T follicular helper cell (primary cell): ENCODE results near the gene OR10A6.

ENCODE experiments used
- DNase-seq: peaks from one replicate; pipeline ENCODE4 v3.0.0-alpha.2; 2020; ENCODE audit warnings: low read depth

The OR10A6 gene

GRCh38 chr11:7909585-7910285 is 21.3 kb downstream of the OR10A6 start:
- DNase-seq: no peak

GRCh38 chr11:7907121-7907520 is 23.9 kb downstream of the OR10A6 start:
- no peak for DNase-seq

GRCh38 chr11:7906481-7906880 is 24.6 kb downstream of the OR10A6 start:
- DNase-seq: no peak

GRCh38 chr11:7905961-7906429 is 25.1 kb downstream of the OR10A6 start:
- DNase-seq: no peak

- DNase-seq: no peak
Observed at GRCh38 chr11:7905549-7905948, 25.5 kb downstream of the OR10A6 start.

DNA sequence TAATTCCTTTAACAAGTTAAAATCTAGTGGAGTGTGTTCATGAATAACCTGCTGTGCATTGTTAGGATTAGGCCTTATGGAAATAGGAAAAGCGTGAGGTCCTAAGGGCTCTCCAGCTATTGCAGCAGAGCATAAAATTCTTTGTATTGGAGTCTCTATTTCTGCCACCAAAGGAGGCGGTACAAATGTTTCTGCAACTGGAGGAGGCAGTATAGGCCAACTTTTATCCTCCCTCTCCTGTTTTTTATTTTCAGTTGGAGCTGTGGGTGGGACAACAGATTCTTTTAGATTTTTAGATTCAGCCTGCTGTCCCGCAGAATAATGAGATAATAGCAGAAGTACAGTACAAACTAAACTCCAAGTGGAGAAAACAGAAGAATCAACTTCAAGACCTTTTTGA is 26.2 kb downstream of the OR10A6 start:
- DNase-seq: no peak

GRCh38 chr11:7903940-7904339 is 27.1 kb downstream of the OR10A6 start:
- DNase-seq: no peak

DNA sequence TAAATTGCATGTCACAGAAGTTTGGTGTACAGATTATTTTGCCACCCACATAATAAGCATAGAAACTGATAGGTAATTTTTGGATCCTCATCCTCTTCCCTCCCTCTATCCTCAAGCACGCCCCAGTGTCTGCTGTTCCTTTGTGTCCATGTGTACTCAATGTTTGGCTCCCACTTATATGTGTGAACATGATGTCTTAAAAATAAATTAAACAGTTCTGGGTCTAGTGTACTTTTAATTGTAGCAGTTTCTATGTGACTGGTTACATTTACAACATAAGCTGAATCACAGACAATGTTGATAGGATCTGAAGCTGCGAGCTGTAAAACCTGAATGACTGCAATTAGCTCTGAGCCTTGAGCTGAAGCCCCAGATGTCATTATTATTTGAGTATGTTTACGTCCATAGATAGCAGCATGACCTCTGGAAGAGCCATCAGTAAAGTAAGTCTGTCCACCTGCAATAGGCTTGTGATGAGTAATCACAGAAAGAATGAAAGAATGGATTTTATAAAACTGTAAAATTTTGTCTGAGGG is 29.7 kb downstream of the OR10A6 start:
- no peak for DNase-seq

GRCh38 chr11:7900686-7901085 is 30.4 kb downstream of the OR10A6 start:
- DNase-seq: no peak

DNA sequence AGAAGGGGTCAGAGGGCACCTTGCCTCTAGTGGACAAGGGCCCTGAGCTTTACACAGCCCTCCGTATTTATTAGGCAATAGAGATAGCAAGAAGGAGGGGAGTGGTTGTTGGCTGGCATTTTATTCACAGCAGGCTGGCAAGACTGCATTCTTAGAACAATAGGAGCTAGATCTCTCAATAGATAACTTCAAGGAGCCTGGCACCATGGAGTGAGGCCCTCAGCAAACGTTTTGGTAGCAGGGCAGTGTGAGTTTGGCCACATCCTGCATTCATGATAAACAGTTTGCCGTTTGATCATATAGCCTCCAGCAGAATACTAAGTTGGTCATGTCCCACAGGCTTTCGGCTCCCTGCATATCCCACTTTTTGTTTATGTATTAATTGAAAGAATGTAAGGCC is 31.6 kb downstream of the OR10A6 start:
- no peak for DNase-seq

- DNase-seq: no peak
Observed at GRCh38 chr11:7898666-7899283, 32.3 kb downstream of the OR10A6 start.

DNA sequence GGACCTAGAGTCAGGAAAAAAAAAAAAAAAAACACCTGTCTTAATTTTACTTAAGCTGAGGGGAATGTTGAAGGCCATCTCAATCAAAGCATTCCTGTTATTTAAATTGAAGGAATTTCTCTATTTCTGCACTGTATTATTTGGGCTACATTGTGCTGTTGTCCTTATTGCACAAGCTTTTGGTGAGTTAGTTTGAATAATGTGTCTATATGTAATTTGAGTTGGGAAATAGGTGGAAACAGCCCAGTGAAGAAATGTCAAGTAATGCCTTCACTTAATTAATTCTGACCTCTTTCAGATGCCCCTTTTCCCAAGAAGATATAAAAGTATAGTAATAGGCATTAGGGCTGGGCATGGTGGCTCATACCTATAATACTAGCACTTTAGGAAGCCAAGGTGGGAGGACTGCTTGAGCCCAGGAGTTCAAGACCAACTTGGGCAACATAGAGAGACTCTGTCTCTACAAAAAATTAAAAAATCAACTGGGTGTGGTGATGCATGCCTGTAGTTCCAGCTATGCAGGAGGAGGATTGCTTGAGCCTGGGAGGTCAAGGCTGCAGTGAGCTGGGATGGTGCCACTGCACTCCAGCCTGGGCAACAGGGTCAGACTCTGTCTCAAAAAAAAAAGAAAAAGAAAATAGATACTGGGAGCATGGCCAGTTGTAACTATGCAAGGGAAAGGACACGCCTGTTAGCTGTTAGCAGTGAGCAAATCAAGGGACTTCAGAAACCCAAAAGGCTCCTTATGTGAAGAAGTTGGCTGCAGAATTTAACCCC is 34.9 kb downstream of the OR10A6 start:
- DNase-seq: no peak

DNA sequence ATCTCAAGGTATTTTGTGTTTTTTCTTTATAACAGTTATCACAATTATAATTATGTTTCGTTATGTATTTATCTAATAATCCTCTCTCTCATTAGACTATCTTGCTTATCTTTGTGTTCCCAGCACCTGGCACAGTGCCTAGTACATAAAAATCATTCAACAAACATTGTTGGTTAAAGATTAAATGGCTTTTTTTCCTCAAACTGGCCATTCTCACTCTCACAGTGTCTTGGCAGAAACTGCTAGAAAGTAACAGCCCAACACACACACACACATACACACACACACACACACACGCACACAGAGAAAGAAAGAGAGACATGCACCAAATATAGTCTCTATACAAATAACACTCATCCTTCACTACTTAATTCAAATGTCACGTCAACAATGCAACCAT is 36.8 kb downstream of the OR10A6 start:
- DNase-seq: no peak

DNA sequence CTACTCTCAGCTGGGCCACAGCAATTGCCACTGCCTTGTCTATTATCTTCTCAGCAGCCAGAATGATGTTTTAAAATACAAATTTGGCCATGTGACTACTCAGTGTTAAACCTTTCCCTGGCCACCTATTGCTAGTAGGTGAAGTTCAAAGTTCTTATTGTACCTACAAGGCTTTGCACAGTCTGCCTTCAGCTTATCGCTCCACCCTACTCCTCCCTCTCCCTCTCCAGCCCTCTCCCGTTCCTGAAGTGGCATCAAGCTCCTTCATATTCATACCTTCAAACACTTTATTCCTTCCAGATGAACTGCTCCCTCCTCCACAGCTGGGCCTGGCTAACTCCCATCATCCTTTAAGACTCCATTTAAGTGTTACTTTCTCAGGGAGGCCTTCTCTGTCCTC is 37.3 kb downstream of the OR10A6 start:
- no peak for DNase-seq

- no peak for DNase-seq
Observed at GRCh38 chr11:7892840-7893254, 38.2 kb downstream of the OR10A6 start.

DNA sequence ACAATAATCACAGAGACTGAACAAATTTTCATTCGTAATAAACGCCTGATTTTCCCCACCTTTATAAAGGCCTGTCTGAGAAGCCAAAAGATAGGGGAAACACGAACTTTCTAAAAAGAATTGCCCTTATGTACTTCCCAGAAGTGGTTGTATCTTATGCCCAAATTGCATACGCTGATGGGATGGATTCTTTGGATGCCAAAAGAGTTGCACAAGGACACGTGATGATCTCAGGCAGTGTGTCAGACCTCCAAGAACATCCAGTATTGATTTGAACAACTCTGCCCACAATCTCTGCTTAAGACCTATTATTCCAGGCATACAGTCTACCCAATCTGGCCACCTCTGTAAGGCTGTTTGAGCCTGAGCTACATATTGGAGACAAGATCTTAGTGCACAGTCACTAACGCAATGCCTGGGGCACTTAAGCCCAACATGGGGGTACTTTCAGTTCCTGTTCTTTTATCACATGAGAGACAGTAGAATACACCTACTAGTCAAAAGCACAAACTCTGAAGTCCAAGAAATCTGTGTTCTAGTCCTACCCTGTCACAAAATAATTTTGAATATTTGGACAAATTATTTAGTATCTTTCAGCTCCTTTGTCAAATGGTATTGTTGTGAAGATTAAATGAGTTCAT is 38.9 kb downstream of the OR10A6 start:
- DNase-seq: no peak

- DNase-seq: no peak
Observed at GRCh38 chr11:7890417-7891172, 40.5 kb downstream of the OR10A6 start.

- DNase-seq: no peak
Observed at GRCh38 chr11:7889985-7890384, 41.1 kb downstream of the OR10A6 start.

DNA sequence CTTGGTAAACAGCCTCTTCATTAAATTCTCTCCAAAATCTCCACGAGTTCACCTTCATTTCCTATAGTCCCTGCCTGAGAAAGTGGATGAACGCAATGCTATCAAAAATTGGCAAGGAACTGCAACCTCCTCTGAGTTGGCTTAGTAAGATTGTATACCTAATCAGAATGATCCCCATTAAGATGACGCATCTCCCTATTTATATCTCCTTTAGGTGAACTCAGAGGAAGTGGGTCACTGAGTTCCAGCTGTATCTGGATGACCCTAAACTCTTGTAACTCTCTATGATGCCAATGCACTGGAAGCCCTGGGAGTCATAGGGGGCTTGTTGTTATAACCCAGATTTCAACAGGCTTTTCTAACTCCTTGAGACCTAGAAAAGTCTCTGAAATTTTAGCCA is 48.2 kb downstream of the OR10A6 start:
- no peak for DNase-seq
